SK-N-SH (cell line): ENCODE results near the gene TRPM7.

ENCODE experiments used
- EP300 ChIP-seq, 2 experiments: IDR thresholded peaks; 2 replicates each; pipeline versions ENCODE4 v1.4.0 to v1.6.1; 2012; ENCODE audit warnings: borderline replicate concordance in 1 of 2, low read depth in 1 of 2, low read length in 1 of 2
- EZH2phosphoT487 ChIP-seq: fragments of 200-600 bp; sonication (generic); IDR thresholded peaks from 2 replicates; pipeline ENCODE4 v1.6.1; 2017; ENCODE audit warnings: low read depth, mixed run types, mild to moderate bottlenecking, antibody characterized with exemption, moderate library complexity, borderline replicate concordance
- FOXM1 ChIP-seq: IDR thresholded peaks from 2 replicates; pipeline ENCODE4 v1.4.0; 2012; ENCODE audit warnings: low read depth, mild to moderate bottlenecking
- GATA2 ChIP-seq: sonication (generic); formaldehyde crosslinking; IDR thresholded peaks from 2 replicates; pipeline ENCODE4 v1.5.0; 2020; ENCODE audit warnings: mild to moderate bottlenecking, missing genetic modification reagents
- JUND ChIP-seq: IDR thresholded peaks from 2 replicates; pipeline ENCODE4 v1.4.0; 2012
- NFIC ChIP-seq: IDR thresholded peaks from 2 replicates; pipeline ENCODE4 v1.4.0; 2012; ENCODE audit warnings: borderline replicate concordance
- NRF1 ChIP-seq: IDR thresholded peaks from 2 replicates; pipeline ENCODE4 v1.6.1; 2012; ENCODE audit warnings: low read depth, mild to moderate bottlenecking, low read length
- RAD21 ChIP-seq: IDR thresholded peaks from 2 replicates; pipeline ENCODE4 v1.6.1; 2012; ENCODE audit warnings: mild to moderate bottlenecking, low read length
- RCOR1 ChIP-seq: fragments of 150-350 bp; IDR thresholded peaks from 2 replicates; pipeline ENCODE4 v1.6.1; 2017; ENCODE audit warnings: antibody characterized with exemption, low read length
- RXRA ChIP-seq: IDR thresholded peaks from 2 replicates; pipeline ENCODE4 v1.4.0; 2012; ENCODE audit warnings: low read depth, mild to moderate bottlenecking, borderline replicate concordance
- TAF1 ChIP-seq: IDR thresholded peaks from 2 replicates; pipeline ENCODE4 v1.6.1; 2012; ENCODE audit warnings: low read depth, mild to moderate bottlenecking, low read length, moderate library complexity, borderline replicate concordance
- TEAD4 ChIP-seq: IDR thresholded peaks from 2 replicates; pipeline ENCODE4 v1.4.0; 2012; ENCODE audit warnings: mild to moderate bottlenecking, borderline replicate concordance; ENCODE audit not compliant: insufficient read depth
- TF ChIP-seq, protein P1 (sequence below): fragments of 200-600 bp; sonication (generic); IDR thresholded peaks from 2 replicates; pipeline ENCODE4 v1.6.1; 2017; ENCODE audit warnings: antibody characterized with exemption, mild to moderate bottlenecking, moderate library complexity
- TF ChIP-seq, protein P2 (sequence below): IDR thresholded peaks from 2 replicates; pipeline ENCODE4 v1.4.0; 2012; ENCODE audit warnings: low read depth

DNA sequence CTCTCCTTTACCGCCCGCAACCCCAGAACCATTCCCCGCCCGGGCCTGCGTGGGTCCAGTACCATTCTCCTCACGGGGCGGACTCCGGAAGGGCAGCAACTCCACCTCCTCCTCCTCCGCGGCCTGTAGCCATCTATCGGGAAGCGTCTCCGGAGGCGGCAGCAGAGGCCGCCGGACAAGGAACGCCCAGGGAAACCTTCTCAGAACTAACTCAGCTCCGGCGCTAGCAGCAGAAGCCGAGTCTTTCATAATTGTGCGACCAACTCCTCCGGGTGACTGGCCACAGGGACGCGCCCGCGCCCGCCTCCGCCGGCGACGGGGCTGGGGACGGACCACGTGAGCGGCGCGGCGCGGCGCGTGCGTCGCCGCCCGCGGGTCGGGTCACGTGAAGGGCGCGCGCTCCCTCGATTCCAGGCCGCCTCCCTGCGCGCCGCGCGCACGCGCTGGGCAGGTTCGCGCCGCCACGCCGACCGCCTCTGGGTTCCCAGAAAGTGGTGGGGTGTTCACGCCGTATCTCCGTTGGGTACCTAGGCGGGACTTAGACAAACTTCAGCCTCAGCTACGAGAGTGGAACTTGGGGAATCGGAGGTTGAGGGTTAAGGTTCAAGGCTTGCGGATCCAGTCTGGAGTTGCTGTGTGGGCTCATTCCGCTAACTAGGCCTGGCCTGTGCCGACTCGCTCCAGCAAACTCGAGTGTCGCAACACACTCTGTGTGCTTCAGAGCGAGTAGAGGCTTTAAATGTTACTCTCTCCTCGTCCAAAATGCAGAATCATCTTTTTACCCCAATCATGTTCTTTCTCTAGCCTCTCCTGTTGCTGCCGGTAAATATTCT is at the start of gene TRPM7:
- TF ChIP-seq, protein P1, sequence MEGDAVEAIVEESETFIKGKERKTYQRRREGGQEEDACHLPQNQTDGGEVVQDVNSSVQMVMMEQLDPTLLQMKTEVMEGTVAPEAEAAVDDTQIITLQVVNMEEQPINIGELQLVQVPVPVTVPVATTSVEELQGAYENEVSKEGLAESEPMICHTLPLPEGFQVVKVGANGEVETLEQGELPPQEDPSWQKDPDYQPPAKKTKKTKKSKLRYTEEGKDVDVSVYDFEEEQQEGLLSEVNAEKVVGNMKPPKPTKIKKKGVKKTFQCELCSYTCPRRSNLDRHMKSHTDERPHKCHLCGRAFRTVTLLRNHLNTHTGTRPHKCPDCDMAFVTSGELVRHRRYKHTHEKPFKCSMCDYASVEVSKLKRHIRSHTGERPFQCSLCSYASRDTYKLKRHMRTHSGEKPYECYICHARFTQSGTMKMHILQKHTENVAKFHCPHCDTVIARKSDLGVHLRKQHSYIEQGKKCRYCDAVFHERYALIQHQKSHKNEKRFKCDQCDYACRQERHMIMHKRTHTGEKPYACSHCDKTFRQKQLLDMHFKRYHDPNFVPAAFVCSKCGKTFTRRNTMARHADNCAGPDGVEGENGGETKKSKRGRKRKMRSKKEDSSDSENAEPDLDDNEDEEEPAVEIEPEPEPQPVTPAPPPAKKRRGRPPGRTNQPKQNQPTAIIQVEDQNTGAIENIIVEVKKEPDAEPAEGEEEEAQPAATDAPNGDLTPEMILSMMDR = no peak; the same call in 1 of the 2 replicates
- no peak for TF ChIP-seq EZH2phosphoT487
- TF ChIP-seq TEAD4 = no peak
- no peak for TF ChIP-seq JUND
- no peak for TF ChIP-seq RAD21
- no peak for TF ChIP-seq FOXM1
- TF ChIP-seq, protein P2, sequence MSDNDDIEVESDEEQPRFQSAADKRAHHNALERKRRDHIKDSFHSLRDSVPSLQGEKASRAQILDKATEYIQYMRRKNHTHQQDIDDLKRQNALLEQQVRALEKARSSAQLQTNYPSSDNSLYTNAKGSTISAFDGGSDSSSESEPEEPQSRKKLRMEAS = peak; percentile 79
- no peak for TF ChIP-seq GATA2 (CRISPR knock-in tag)
- TF ChIP-seq NRF1 = peak; percentile 83
- peak; percentile 38; the same call in 1 of the 2 replicates for TF ChIP-seq TAF1
- 0 out of 2 replicates have a peak, but pooled peaks have one; percentile 11 for TF ChIP-seq RCOR1
- peak; percentile 3; the same call in 1 of the 2 replicates for TF ChIP-seq RXRA
- no peak for TF ChIP-seq EP300 (IDR thresholded peaks at IDR 0.05; ENCODE audit: borderline replicate concordance in 1 of 2, low read depth in 1 of 2, low read length in 1 of 2)
- no peak for TF ChIP-seq NFIC
